GM18520 (cell line): ENCODE data around the gene VAMP4.
"Not testable (repeated sequence)": the region's sequence is repeated elsewhere in the genome, so short reads cannot be mapped to it uniquely, and the experiment has no call there.

Source experiments
- ATAC-seq: cut with Tn5 transposase; IDR thresholded peaks from one replicate; pipeline ENCODE4 v1.9.1; 2021; ENCODE audit not compliant: unreplicated experiment

Gene VAMP4

GRCh38 chr1:171702598-171702997 lies 39.3 kb downstream of the VAMP4 start:
- ATAC-seq = no peak

GRCh38 chr1:171699531-171699930 lies 42.3 kb downstream of the VAMP4 start:
- ATAC-seq = no peak

GRCh38 chr1:171695772-171696171 lies 46.1 kb downstream of the VAMP4 start:
- ATAC-seq = not testable (repeated sequence)

- ATAC-seq = not testable (repeated sequence)
Measured at GRCh38 chr1:171693541-171693940, 48.3 kb downstream of the VAMP4 start.

- no peak for ATAC-seq
Measured at GRCh38 chr1:171683870-171684269, 58.0 kb downstream of the VAMP4 start.

- ATAC-seq = no peak
Measured at GRCh38 chr1:171680339-171680738, 61.5 kb downstream of the VAMP4 start.

- no peak for ATAC-seq
Measured at GRCh38 chr1:171676823-171677222, 65.0 kb downstream of the VAMP4 start.

- ATAC-seq = no peak
Measured at GRCh38 chr1:171674431-171675405, 67.1 kb downstream of the VAMP4 start.

GRCh38 chr1:171670739-171671138 lies 71.1 kb downstream of the VAMP4 start:
- no peak for ATAC-seq

GRCh38 chr1:171668372-171668771 lies 73.5 kb downstream of the VAMP4 start:
- ATAC-seq = no peak

GRCh38 chr1:171666114-171666769 lies 75.6 kb downstream of the VAMP4 start:
- no peak for ATAC-seq

- ATAC-seq = no peak
Measured at GRCh38 chr1:171664976-171665375, 76.9 kb downstream of the VAMP4 start.

- ATAC-seq = no peak
Measured at GRCh38 chr1:171663854-171664575, 77.8 kb downstream of the VAMP4 start.

- ATAC-seq = no peak
Measured at GRCh38 chr1:171663036-171663853, 78.6 kb downstream of the VAMP4 start.

- no peak for ATAC-seq
Measured at GRCh38 chr1:171661076-171661650, 80.7 kb downstream of the VAMP4 start.

GRCh38 chr1:171656206-171656605 lies 85.7 kb downstream of the VAMP4 start:
- not testable (repeated sequence) for ATAC-seq

GRCh38 chr1:171655746-171656116 lies 86.1 kb downstream of the VAMP4 start:
- ATAC-seq = no peak

GRCh38 chr1:171654942-171655745 lies 86.7 kb downstream of the VAMP4 start:
- no peak for ATAC-seq

GRCh38 chr1:171654201-171654941 lies 87.5 kb downstream of the VAMP4 start:
- ATAC-seq = no peak
